Smooth muscle cell of bladder (primary cell): ENCODE results near the gene ARL5A. TPM values are rescaled to one million over a fixed set of nuclear protein-coding genes. Genes with fewer than 3 reads are reported as not detected.

ENCODE experiments used
- total RNA-seq: library from RNA; depleted of rRNA; stranded (reverse); fragments of >200 nt; gene quantifications from 2 replicates; pipeline ENCODE4 v1.2.3, GENCODE V29; 2014

Gene ARL5A
- total RNA-seq: 37.1 and 68.0 TPM in 2 replicates

GRCh38 chr2:151828143-151828889 is at the start of gene ARL5A:
TSS of gene ARL5A (minus strand) at chr2:151828421. CDS start at chr2:151828176, 245 bp downstream.

Other genes with a start within 250 kb of the ARL5A start
- gene NEB, start 93.9 kb downstream of the ARL5A start, total RNA-seq: 0.14 and 0.18 TPM in 2 replicates